GOT3 (cell line): Measurements from ENCODE around the gene PCDHB2.
A peak's percentile ranks its signal among the peaks of the same experiment; 100 is the strongest.
"Not testable (repeated sequence)": the region's sequence is repeated elsewhere in the genome, so short reads cannot be mapped to it uniquely, and the experiment has no call there.

Source experiments
- DNase-seq: peaks from one replicate; lab custom pipeline; 2025; ENCODE audit warnings: mixed read lengths; lab: John Stamatoyannopoulos, UW

Gene PCDHB2

GRCh38 chr5:141094481-141095262, at the start of gene PCDHB2:
TSS of gene PCDHB2 (plus strand) at chr5:141094615. CDS start at chr5:141094791, 176 bp downstream.
- DNase-seq: peak; percentile 49

GRCh38 chr5:141050622-141051520, 43.5 kb upstream of the PCDHB2 start, which contains the start of gene PCDHB1:
TSS of gene PCDHB1 (plus strand) at chr5:141051374. CDS start at chr5:141051471, 97 bp downstream.
- no peak for DNase-seq

GRCh38 chr5:141051521-141051866, 42.9 kb upstream of the PCDHB2 start:
- DNase-seq: no peak

- DNase-seq: no peak
These were observed 16.6 kb upstream of the PCDHB2 start for GRCh38 chr5:141077826-141078225.

GRCh38 chr5:141082228-141082627, 12.2 kb upstream of the PCDHB2 start:
- DNase-seq: no peak

GRCh38 chr5:141084487-141084989, 9.9 kb upstream of the PCDHB2 start:
- DNase-seq: no peak

GRCh38 chr5:141095263-141095641, 837 bp downstream of the PCDHB2 start:
- no peak for DNase-seq

- not testable (repeated sequence) for DNase-seq
These were observed 1.8 kb downstream of the PCDHB2 start for GRCh38 chr5:141096181-141096580.

GRCh38 chr5:141096586-141096985, 2.2 kb downstream of the PCDHB2 start:
- not testable (repeated sequence) for DNase-seq

- DNase-seq: peak; percentile 67
These were observed 5.9 kb downstream of the PCDHB2 start, which contains the start of gene PCDHB3 for GRCh38 chr5:141100243-141100805. TSS of gene PCDHB3 (plus strand) at chr5:141100473. CDS start at chr5:141100650, 177 bp downstream.

- no peak for DNase-seq
These were observed 6.6 kb downstream of the PCDHB2 start for GRCh38 chr5:141101059-141101458.

- not testable (repeated sequence) for DNase-seq
These were observed 7.7 kb downstream of the PCDHB2 start for GRCh38 chr5:141102070-141102469.

- not testable (repeated sequence) for DNase-seq
These were observed 8.1 kb downstream of the PCDHB2 start for GRCh38 chr5:141102471-141102870.

- no peak for DNase-seq
These were observed 10.9 kb downstream of the PCDHB2 start for GRCh38 chr5:141105350-141105749.

- DNase-seq: no peak
These were observed 24.8 kb downstream of the PCDHB2 start for GRCh38 chr5:141119250-141119649.

GRCh38 chr5:141121563-141121962, 27.1 kb downstream of the PCDHB2 start, which contains the start of gene PCDHB4:
TSS of gene PCDHB4 (plus strand) at chr5:141121818. CDS start at chr5:141121999, 181 bp downstream.
- no peak for DNase-seq

GRCh38 chr5:141121985-141122384, 27.6 kb downstream of the PCDHB2 start:
- no peak for DNase-seq

GRCh38 chr5:141123396-141124135, 29.2 kb downstream of the PCDHB2 start:
- DNase-seq: not testable (repeated sequence)

- DNase-seq: no peak
These were observed 32.9 kb downstream of the PCDHB2 start for GRCh38 chr5:141127305-141127704.

GRCh38 chr5:141135030-141135717, 40.8 kb downstream of the PCDHB2 start, which contains the start of gene PCDHB5:
TSS of gene PCDHB5 (plus strand) at chr5:141135206. CDS start at chr5:141135435, 229 bp downstream.
- DNase-seq: no peak
